Stimulated activated CD4-positive, alpha-beta T cell treated with anti-CD3 and anti-CD28 coated beads, Interleukin-2, amount 100 ng/mL, for 24 hours (primary cell): Measurements from ENCODE around the gene SLC9A6.
"Not testable (repeated sequence)": the region's sequence is repeated elsewhere in the genome, so short reads cannot be mapped to it uniquely, and the experiment has no call there.

ENCODE experiments used
- DNase-seq, 2 donors: peaks; one replicate each; pipeline ENCODE4 v3.0.0-alpha.2; 2020

Gene SLC9A6

DNA sequence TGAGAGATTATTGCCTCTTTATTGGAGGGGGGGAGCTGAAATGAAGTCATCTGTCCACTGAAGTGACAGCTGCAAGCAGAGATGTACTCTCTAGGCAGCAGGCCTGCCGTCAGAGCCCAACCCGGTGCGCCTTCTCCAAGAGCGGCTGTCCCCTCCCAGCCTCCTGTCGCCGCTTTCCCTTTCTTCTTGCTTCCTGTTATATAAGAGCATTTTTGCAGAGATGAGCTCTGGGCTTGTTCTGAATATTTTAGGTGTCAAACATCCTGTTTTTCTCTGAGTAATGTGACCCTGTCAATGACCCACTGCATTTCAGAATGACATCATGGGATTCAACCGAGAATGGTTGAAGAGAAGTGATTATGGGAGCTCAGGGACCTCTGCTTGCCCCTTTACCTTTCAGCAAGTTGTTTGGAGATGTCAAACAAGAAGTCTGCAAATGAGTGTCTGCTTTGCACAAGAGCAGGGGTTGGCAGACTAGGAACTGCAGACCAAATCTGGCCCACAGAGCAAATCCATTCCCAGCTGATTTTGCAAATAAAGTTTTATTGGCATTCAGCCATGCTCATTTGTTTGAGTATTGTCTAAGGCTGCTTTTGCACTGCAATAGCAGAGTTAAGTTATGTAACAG is 79.9 kb downstream of the SLC9A6 start:
- DNase-seq = peak in 1 of 2 donors; percentile 3

GRCh38 chrX:136067097-136067496 is 81.9 kb downstream of the SLC9A6 start:
- no peak for DNase-seq

GRCh38 chrX:136067966-136068365 is 82.7 kb downstream of the SLC9A6 start:
- DNase-seq = no peak

- DNase-seq = no peak
These were observed 91.7 kb downstream of the SLC9A6 start for GRCh38 chrX:136076942-136077341.

DNA sequence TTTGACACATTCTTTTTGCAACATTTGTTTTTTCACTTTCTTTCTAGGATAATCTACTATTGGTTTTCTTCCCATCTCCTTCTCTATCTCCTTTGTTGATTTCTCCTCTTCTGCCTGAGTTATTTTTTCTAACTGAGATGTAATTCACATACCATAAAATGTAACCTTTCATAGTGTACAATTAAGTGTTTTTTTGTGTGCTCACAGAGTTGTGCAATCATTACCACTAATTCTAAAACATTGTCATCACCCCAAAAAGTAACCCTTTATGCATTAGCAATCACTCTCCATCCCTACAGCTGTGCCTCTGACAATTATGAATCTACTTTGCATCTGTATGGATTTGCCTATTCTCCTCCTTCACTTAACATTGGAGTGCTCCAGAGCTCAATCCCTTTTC is 95.5 kb downstream of the SLC9A6 start:
- no peak for DNase-seq

DNA sequence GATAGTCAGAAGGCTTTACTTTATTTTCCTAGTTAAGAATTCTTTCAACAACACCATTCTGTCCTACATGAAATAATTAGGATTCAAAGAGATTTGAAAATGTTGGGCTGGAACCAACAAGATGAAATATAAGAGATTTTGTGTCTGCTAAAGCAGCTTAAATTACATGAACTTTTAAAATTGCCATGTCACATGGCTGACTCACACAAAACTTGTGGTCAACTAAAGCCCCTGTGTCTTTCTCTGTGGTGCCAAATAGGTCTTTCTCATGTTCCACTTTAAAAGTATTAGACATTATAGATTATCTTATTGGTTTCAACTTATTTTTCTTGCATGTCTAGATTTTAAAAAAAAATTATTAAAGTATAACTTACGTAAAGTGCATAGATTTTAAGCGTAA is 101.3 kb downstream of the SLC9A6 start:
- DNase-seq = no peak

- not testable (repeated sequence) for DNase-seq
These were observed 106.7 kb downstream of the SLC9A6 start for GRCh38 chrX:136091898-136092297.

DNA sequence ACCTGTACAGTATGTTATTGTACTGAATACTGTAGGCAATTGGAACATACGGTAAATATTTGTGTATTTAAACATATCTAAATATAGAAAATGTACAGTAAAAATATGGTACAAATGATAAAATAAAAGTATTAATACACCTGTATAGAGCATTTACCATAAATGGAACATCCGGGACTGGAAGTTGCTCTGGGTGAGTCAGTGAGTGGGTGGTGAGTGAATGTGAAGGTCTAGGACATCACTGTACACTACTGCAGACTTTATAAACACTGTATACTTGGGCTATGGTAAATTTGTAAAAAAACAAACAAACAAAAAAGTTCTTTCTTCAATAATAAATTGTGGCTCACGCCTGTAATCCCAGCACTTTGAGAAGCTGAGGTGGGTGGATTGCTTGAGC is 109.7 kb downstream of the SLC9A6 start:
- DNase-seq = no peak
